GM21576 (cell line): ENCODE results near the gene SGCE.
A peak's percentile ranks its signal among the peaks of the same experiment; 100 is the strongest.

Source experiments
- ATAC-seq: cut with Tn5 transposase; IDR thresholded peaks from one replicate; pipeline ENCODE4 v1.9.1; 2021; ENCODE audit warnings: mild to moderate bottlenecking, moderate library complexity; ENCODE audit not compliant: unreplicated experiment

The SGCE gene

DNA sequence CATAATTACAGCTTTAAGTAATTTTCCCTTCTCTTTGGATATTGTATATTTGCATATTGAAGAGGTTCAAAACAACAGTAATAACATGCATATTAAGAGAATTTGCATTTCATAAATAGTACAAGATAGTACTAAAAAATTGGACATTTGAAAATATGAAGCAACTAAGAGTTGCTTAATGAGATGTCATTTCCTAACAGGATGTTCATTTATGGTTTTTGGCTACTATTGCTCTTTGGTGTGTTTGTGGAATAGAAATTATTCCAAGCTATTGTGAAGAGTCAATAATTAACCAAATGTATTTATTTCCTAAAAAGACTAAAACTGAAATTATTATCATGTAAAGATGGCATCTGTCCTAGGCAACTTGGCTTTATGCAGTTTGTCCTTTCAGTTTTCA is 4.1 kb upstream of the SGCE start:
- no peak for ATAC-seq

DNA sequence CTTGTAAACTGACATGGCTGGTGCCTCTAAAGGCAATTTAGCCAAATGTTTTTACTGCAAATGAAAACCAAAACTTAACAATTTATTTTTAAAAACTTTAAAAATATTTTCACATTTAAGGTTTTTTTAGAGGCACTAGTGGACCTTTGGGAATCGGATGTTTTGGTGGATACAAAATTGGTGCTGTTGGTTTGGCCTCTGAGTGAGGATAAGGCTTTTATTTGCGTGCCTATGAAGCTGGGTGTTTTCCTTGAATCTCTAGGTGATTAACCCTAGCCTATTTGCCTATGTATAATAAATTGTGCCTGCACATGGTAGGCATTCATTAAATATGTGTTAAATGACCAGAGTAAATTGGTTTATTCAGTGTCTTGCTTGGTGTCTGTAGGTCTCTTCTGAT is 2.9 kb upstream of the SGCE start:
- no peak for ATAC-seq

DNA sequence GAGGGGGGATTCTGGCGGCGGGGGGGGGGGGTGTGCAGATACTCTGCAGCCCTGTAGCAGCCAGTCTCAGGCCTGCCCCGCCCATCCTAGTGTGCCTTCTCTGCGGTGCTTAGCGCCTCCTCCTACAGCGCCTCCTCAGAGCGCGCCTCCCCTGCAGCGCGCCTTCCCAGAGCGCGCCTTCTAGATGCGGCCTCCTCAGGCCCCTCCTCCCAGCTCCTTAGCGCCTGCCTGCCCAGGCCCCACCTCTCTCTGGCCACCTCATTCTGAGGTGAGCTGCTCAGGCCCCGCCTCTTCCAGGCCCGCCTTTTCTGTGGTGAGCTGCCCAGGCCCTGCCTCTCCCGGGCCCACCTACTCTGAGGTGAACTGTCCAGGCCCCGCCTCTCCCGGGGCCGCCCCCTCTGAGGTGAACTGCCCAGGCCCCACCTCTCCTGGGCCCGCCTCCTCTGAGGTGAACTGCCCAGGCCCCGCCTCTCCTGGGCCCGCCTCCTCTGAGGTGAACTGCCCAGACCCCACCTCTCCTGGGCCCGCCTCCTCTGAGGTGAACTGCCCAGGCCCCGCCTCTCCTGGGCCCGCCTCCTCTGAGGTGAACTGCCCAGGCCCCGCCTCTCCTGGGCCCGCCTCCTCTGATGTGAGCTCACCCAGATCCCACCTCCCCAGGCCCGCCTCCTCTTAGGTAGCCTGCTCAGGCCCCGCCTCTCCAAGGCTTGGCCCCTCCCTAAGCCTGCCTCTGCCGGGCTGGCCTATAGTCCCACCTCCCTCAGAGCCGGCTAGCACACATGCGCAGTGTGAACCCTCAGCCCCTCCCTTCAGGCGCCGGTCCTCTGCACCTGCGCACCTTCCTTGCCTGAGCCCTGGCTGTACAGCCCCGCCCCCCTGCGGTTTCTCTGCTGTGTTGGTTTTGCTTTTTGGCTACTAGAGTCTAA is 2.1 kb upstream of the SGCE start:
- ATAC-seq, result peak; percentile 85

DNA sequence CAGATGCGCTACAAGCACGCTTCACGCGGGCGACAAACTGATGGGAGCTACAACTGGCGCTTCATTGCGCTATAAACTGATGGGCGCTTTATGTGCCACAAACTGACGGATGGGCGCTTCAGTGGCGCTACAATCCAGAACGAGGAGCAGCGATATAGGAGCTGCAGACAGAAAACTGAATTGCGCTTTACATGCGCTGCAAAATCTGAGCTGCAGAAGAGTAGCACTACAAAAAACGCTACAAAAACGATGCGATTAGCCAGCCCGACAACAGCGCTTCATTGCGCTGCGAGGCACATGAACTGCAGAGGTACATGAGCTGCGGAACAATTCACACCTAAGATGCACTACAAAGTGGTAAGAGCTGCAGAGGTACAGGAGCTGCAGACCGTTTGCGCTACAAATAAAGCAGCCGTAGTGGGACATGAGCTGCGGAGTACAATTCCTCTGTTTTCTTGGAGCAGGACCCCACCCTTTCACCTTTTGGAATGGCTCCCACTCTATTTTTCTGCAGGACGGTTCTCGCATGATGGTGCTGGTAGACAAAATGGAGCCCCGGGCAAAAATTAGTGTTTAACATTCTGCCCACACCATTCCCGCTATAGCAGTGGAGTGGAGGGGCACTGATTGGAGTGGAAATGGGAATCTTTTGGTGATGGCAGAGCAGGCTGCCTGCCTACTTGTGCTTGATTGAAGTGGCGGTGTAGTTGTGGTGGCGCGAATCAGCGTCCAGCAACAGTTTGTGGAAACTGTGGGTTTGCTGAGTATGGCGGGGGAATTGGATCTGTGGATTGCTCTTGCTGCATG is 1.2 kb upstream of the SGCE start:
- no peak for ATAC-seq

DNA sequence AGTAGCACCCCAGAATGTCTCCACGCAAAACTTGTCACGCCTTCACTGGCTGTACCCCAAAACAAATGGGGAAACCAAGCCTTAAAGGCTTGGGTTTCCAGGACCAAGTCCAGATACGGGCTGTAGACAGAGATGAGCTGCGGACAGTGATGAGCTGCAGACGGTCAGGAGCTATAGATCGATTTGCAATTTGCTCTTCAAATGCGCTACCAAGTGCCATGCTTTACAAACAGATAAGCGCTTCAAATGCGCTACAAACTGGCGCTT is 658 bp upstream of the SGCE start:
- ATAC-seq, result no peak

DNA sequence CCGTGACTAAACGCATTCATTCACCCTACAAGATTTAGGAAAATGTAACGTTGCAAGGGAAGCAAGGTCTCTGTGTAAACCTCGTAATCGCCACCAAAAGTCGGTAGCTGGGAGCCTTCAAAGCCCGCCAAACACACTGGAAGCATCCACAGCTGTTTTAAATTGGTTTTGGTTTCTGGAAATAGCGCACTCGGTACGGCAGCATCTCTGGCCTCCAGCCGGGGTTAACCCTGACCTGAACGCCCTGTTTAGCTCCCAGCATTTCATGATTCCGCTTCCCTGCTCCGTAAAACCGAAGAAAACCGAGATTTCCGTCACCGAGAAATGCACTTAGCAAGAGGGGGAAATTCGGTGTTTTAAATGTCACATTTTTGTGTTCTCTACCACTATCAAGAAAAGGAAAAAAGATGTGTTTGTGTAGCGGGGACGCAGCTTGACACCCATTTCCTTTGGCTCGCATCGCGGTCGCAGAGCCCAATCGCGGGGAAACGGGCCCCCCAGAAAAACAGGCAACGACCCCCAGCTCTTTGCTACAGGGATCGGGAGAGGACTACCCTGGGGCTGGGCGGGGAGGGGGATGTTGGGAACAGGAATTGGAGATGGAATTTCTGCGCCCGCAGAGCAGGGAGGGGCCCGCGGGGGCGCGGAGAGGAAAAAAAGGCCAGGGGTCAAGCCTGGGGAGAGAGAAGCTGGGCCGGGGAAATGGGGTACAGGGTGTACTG is 646 bp downstream of the SGCE start:
- ATAC-seq, result no peak

DNA sequence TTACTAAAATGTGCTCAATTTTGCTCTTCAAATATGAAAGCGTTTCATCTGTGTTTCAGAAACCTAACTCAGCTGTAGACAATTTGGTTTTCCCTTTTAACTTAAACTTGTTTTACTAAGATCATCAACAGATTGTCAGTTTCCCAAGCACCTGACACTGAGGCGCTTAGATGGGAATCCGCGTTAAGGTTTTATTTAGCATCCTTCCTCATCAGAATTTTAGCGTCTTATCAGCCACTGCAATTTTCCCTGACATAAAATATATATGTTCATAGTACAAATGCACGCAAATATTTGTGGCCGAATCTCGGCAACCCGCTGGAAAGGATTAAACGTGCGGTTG is 1.2 kb downstream of the SGCE start:
- ATAC-seq, result no peak

DNA sequence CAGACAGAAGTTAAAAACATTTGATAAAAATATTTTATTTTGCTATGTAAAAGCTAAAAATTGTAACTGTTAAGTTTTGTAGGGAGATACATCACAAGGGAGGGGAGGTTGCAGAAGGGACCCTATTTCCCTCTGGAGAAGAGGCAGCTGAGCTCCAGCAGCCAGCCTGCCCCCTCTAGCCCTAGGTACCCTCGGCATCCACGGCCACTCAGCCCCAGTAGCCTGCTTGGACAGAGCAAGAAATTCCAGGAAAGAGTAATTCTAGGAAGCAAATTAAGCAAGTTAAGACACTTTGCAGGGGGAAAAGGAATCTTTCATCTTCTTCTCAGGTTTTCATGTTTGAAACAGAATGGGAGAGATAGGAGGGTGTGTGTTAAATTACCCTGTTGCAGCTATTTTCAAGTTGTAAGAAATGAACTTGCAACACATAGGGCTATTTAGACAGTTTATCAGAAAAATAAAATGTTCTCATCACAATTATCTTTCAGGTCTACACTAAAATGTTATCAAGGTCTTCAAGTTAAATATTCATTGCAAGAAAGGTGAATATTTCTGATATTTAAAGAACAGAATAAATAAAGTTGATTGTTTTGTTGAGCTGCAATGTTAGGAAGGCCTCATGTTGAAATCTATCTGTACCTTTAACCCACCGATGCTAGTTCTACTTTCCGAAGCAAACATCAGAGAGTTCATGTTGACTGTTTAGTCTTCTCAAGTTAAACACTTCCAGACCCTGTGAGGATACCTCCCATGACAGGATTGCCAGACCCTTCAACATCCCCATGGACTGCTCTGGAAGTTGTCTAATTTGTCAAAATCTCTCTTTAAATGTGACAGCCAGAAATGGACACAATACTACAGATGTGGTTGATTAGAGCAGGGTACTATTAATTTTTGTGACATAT is 5.5 kb downstream of the SGCE start:
- ATAC-seq, result no peak

DNA sequence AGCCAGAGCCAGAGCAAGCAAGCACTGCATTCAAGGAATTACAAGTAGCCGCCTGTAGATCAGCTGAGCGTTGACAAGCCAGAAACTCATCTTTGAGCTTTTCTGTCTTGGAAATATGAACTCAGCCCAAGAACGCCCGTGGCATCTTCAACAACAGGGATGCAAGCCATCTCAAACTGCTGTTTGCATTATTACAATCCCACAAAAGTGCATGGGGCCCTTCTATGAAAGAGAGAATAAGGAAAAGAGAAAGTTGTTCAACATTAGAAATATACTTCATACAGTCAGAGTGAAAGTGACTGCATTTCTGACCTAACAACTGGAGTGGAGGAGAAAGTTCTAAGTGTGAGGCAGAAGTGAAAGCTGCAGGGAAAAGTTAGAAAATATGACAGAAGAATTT is 6.5 kb downstream of the SGCE start:
- ATAC-seq, result peak; percentile 90

DNA sequence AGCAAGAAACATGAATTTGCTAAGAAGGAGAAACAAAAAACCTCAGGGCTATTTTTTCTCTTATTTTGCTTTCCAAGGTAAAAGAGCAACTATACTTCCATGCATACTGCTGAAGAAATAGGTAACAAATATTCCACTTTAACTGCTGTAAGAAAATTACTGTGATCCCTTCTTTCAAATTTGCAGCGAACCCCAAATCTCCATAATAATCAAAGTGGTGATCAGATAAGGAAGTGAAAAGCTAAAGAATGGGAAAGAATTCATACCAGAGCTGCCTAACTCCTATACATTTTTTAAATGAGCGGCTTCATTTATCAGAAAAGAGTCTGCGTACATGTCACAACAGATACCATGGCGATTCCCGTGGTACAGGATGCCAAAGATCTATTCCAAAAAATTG is 7.2 kb downstream of the SGCE start:
- ATAC-seq, result no peak

DNA sequence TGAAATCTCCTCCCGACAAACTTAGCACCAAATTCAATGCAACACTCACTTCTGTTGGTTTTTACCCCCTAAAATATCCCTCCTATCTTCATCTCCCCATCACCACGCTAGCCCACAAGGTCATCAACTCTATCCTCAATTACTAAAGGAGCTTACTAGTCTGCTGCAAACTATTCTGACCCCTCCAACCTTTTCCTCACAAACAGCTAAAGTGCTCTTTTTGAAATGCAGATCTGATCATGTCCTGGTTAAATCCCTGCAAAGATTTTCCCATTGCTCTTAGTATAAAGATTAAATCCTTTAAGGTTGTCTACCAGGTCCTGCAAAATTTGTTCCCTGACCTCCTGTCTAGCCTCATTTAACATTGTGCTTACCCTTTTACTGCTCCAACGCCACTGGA is 8.6 kb downstream of the SGCE start:
- ATAC-seq, result no peak

DNA sequence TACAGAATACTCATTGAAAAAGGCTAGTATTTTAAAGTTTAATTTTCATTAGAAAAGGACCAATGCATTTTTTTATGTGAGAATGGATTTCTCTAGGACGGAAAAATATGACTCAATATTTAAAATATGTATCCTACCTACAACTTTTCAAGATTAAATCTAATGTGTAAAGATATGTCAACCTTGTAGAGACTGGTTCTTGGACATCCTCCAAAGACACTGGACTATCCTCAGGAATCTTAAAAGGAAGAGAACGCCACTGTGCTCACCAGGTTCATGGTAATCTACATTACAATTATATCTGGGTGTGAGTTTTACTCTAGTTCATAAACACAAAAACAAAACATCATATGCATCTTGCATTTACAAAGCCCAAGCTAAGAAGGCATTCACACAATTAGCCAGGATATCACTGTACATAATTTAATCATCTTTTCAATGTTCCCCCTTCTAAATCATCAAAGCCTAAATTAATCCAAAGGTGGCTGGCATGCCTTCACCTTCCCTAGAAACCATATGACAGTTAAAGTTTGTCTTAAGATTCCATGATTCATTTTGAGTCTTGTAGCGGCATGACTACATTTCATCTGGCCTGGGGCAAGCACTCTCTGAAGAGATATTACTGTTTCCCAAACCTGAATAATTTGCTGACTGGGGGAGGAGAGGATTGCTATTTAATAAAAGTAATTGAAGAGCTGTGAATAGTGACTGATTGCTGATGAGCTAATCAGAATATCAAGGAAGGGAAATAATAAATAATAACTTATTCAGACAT is 12.0 kb downstream of the SGCE start:
- no peak for ATAC-seq

DNA sequence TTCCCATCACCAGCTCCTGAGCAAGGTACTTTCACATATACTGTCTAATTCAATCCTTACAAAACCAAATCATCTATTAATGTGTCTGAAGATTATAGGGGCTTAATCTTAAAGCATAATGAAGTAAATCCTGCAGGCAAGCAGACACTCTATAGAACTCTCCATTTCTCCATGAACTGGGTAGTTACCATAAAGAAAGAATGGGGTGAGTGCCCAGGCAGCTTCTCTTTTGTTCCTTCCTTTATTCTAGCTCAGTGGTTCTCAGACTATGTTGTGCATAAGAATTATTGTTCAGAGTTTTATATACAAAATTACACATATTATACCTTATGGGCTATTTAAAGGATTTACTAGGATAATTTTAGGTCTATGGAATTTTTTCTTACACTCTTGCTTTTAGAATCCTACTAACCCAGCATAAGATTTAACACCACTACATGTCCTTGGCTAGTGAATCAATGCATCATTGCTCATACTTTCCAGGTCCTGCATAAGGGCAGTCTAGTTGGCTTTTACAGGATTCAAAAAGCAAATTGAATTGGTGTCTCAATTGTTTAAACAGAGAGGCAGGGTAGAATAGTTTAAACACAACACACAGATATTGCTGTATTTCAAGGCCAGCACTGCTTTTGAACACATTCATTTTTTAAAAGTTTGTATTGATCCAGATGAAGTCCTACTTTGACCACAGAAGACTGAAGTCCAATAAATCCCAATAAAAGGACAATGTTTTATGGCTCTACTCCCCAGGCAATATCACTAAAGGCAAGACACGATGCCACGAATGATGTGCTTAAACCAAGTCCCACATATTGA is 12.9 kb downstream of the SGCE start:
- ATAC-seq, result no peak

DNA sequence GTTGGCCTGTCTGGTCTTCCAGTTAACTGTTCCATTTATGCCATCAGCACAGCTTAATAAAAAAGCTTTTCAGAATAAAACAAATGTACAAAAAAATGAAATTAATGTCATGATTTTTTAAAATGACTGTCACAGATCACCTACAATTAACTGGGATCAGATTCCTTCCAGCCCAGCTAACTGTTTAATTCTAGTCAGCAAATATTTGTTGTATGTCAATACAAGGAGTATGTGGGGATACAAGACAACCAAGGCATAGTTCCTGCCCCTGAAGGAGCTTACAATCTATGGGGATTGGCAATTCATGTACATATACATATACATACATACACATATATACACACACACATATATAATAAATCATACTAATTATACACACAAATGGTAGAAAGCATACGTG is 16.5 kb downstream of the SGCE start:
- ATAC-seq, result no peak

DNA sequence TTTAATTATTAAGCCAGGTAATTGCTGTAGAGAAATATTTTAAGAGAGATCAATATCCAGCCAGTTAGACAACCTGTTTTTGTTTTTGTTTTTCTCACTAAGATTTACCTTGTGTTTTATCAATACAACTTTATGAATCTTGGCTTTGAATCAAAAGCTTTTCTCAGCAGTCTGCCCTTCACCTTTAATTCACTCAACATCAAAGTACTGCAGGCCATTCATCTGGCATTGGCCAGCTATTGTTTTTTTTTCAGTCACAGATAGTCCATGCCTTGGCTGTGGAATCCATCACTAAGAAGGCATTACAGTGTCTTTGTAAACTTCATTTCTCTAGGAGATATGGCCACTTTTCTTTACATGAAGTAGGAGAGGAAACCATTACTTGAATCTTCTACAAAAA is 20.2 kb downstream of the SGCE start:
- ATAC-seq, result no peak

DNA sequence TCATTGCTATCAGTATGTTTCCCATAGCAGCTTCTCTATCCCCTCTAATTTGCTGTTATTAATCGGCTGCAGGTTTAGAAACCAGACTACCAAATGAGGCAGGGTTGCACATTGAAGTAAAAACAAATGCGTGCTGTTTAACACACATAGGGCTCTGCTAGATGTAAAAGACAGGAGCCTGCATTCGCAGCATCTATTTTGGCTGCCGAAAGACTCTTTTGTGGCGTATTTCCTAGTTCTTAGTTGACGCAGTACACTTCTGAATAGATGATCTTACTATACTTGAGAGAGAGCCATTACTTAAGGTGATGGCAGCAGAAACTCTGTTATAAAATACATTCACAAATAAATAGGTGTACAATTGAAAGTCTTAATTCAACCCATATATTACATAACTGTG is 21.4 kb downstream of the SGCE start:
- ATAC-seq, result no peak

DNA sequence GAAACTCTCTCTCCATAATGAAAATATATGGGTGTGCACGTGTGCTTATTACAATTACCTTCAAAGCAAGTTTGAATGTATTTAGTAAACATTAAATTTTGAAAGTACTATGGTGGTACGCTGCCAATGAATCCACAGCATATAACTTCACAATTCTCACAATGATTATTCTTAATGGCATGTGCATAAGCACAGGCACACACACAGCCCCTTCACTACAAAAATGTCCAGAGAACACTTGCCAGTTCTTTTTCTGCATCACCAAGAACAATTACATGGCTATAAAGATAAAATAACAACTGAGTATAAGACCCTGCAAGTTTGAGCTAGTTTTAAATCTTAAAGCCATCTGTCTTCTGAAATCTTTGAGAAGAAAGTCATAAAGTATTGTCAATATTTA is 22.2 kb downstream of the SGCE start:
- no peak for ATAC-seq

DNA sequence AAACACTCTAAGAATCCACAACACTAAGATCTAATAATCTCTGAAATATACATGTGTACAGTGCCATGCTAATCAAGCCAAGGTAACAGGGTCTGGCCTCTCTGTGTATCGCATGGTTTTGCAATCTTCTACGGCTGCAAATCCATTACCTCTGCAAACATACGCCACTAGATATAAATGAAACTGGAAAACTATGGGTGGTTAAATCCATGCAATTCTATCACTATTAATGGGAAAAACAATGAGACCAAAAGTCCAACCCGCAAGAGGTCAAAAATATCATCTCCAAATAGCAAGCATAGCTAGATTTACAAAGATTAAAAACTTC is 23.0 kb downstream of the SGCE start:
- ATAC-seq, result no peak

DNA sequence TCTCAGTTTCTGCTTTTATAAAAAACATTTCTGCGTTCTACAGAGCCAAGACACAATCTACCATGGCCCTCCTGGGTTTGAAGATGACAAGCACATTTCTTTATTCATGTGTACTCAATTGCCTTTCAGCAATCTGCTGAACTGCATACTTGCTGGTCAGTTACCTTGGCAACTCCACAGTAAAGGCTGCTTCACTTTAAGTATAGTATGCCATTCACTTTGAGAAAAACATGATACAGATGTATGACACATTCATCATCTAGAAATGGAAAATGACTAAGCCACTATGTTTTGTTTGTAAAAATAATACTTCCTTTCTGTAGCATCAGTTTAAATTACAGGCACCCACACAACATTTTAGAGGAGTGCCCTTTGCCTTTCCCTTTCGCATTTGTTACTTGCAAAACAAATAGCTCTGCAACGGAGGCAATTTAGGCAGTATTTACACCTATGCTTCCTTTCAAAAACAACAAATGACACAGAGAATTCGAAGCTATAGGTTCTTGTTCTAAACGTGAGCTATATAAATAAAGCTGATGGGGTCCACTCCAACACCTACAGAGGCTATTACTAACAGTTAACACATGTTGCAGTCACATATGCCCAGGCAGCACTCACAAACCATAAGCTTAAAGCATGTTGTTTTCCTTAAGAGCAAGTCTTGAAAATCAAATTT is 23.5 kb downstream of the SGCE start:
- peak; percentile 50 for ATAC-seq
